Psoas muscle (tissue), 8 donors: ENCODE data around the gene SLTM. TPM values are rescaled to one million over a fixed set of nuclear protein-coding genes. Genes with fewer than 3 reads are reported as not detected.

Source experiments
- ATAC-seq, 4 donors: fragments of 200-7000 bp; cut with Tn5 transposase; one replicate each; pipeline ENCODE4 v1.9.1; 2020; ENCODE audit warnings: moderate library complexity in 3 of 4, mild to moderate bottlenecking in 2 of 4
- DNase-seq, 2 donors: peaks; one replicate each; pipeline ENCODE4 v3.0.0-alpha.2; 2020
- H3K27ac ChIP-seq: fragments of 200-600 bp; one replicate; pipeline ENCODE4 v1.8.0; 2022
- H3K27me3 ChIP-seq, 3 donors: fragments of 200-600 bp in 1 of 3; one replicate each; pipeline versions ENCODE4 v1.6.1 to v1.8.0; 2013 to 2022; ENCODE audit warnings: low read length in 2 of 3, mild to moderate bottlenecking in 2 of 3, moderate library complexity in 1 of 3; ENCODE audit not compliant: insufficient read depth in 3 of 3
- H3K36me3 ChIP-seq, 2 donors: fragments of 200-600 bp in 1 of 2; one replicate each; pipeline versions ENCODE4 v1.6.1 to v1.8.0; 2013 to 2022; ENCODE audit warnings: low read depth in 1 of 2, mild to moderate bottlenecking in 1 of 2, moderate library complexity in 1 of 2; ENCODE audit not compliant: insufficient read depth in 1 of 2
- H3K4me1 ChIP-seq: fragments of 200-600 bp; one replicate; pipeline ENCODE4 v1.8.0; 2022
- H3K4me3 ChIP-seq: fragments of 200-600 bp; one replicate; pipeline ENCODE4 v1.8.0; 2022; ENCODE audit warnings: mild to moderate bottlenecking
- H3K9me3 ChIP-seq: fragments of 200-600 bp; one replicate; pipeline ENCODE4 v1.8.0; 2022
- WGBS, 3 donors: extraction: QIAGEN DNeasy Blood & Tissue Kit; methylation state at CpG; one replicate each; pipeline versions ENCODE4 v1.1.6 to v1.1.7; 2013; 5-methylcytosine and 5-hydroxymethylcytosine counted together
- intact Hi-C, 2 donors: fragments of 100-400 bp; cut with DNase I; formaldehyde crosslinking; loops; one replicate each; pipeline versions ENCODE4 v1.11.0 to v1.14.2; 2022
- polyA plus RNA-seq, 3 donors: library from polyadenylated mRNA; stranded (reverse); fragments of 200-250 nt; gene quantifications; one replicate each; pipeline ENCODE4 v1.2.3, GENCODE V29; 2013
- total RNA-seq, 4 donors: library from RNA; stranded (reverse); fragmentation: NEBNext Ultra II Directional in 2 of 4; extraction: Animal tissue kit (Norgen Biotek cat#: 25700) in 2 of 4; gene quantifications; one replicate each; pipeline versions ENCODE4 v1.2.1 to v1.2.4, GENCODE V29; 2021 to 2023
- TF ChIP-seq, protein P1 (sequence below): fragments of 200-600 bp; IDR thresholded peaks from one replicate; pipeline ENCODE4 v1.8.0; 2022; ENCODE audit warnings: antibody characterized with exemption
- donor health status: healthy with polysubstance abuse.
- donor health status: DM: no; HTN: no; CAD: no; lungs with moderate emphysema.
- donor health status: Bipolar disorder and iron deficiency.
- donor health status: healthy.
- donor health status: DM: yes; HTN: yes; CAD: no.
- donor health status: DM: no; HTN: no; CAD: no.
- donor health status: DM: no; HTN: no; CAD: no.
- donor health status: DM: yes; HTN: yes; CAD: no.

SLTM gene
- total and polyA plus RNA-seq, 7 donors, result 32.6 to 67.4 (median 42.9) TPM

DNA sequence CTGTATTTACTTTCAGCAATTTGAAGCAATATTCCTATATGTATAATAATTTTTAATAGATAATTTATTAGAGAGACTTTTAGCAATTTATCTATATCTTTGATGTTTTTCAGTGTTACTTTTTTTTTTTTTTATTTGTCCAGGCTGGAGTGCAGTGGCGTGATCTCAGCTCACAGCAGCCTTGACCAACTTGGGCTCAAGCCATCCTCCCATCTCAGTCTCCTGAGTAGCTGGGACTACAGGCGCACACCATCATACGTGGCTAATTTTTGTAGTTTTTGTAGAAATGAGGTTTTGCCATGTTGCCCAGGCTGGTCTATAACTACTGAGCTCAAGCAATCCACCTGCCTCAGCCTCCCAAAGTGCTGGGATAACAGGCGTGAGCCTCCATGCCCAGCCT is 25.3 kb upstream of the SLTM start:
- Histone ChIP-seq H3K9me3 (no peaks in the 10 kb centered on the region), H3K27ac (no peak overlapping the region), H3K4me3 (no peak overlapping the region), H3K27me3 (no peaks in the 10 kb centered on the region), H3K4me1 (no peaks in the 10 kb centered on the region), H3K36me3 (no peaks in the 10 kb centered on the region)
- DNase-seq (no peak), ATAC-seq (no peak)
- TF ChIP-seq, protein P1, sequence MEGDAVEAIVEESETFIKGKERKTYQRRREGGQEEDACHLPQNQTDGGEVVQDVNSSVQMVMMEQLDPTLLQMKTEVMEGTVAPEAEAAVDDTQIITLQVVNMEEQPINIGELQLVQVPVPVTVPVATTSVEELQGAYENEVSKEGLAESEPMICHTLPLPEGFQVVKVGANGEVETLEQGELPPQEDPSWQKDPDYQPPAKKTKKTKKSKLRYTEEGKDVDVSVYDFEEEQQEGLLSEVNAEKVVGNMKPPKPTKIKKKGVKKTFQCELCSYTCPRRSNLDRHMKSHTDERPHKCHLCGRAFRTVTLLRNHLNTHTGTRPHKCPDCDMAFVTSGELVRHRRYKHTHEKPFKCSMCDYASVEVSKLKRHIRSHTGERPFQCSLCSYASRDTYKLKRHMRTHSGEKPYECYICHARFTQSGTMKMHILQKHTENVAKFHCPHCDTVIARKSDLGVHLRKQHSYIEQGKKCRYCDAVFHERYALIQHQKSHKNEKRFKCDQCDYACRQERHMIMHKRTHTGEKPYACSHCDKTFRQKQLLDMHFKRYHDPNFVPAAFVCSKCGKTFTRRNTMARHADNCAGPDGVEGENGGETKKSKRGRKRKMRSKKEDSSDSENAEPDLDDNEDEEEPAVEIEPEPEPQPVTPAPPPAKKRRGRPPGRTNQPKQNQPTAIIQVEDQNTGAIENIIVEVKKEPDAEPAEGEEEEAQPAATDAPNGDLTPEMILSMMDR, result no peak
- 82 to 93% (median 91%) methylated on average over 4 of the region's 4 CpGs for WGBS, 3 donors
- intact Hi-C loops, result no loop called here

DNA sequence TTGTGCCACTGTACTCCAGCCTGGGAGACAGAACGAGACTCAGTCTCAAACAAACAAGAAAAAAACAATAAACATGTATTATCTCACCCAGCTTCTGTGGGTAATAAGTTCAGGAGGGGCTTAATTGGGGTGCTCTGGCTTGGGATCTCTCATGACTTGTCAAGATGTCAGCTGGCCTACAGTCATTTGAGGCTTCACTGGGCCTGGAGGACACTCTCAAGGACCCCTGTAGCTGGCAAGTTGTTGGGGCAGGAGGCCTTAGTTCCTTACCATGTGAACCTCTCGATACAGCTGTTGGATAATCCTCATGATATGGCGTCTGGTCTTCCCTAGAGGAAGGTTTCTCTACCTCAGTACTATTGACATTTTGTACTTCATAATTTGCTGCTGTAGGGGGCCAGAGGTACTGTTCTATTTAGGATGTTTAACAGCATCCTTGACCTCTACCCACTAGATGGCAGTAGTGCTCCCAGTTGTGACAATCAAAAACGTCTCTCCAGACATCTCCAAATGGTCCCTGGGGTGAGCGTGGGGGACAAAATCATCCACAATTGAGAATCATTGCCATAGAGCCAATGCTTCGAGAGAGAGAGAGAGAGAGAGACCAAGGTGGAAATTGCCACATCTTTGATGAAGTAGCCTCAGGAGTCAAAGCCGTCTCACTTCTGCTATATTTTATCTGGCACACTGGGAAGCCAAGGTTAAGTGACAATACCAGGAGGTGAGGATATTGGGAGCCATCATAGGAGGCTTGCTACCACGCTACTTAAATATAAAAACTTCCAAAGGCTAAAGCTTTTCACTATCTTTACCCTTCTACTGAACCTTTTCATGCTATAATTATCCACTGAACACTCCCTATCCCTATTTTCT is 23.9 kb upstream of the SLTM start:
- H3K4me3 ChIP-seq, result no peak overlapping the region
- no peak for DNase-seq
- H3K36me3 ChIP-seq, result no peaks in the 10 kb centered on the region
- peak in 3 of 4 donors; percentile 49 to 82 (median 74) for ATAC-seq
- TF ChIP-seq, protein P1, result peak; percentile 67
- 28 to 33% (median 28%) methylated on average over 8 of the region's 8 CpGs for WGBS, 3 donors
- no peaks in the 10 kb centered on the region for H3K27me3 ChIP-seq
- no peak overlapping the region for H3K27ac ChIP-seq
- H3K4me1 ChIP-seq, result no peaks in the 10 kb centered on the region
- intact Hi-C loops, result no loop called here
- H3K9me3 ChIP-seq, result no peaks in the 10 kb centered on the region

DNA sequence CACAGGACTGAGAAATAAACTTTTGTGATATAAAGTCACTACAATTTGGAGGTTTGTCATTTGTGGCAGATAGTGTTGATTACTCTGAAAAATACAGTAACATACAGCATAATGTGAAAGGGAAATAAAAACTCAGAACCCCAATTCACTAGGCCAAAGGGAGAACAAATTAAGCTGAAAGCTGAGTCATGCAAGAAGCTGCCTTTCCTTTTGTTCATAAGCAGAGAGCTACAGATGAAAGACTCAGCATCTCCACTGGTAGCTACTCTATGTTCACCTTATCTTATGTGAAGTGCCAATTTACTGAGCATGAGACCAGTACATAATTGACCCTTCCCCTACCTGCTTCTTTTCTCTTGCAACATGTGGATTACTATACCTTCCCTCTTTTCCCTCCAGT is 19.3 kb upstream of the SLTM start:
- ATAC-seq, result no peak
- no peak for DNase-seq
- H3K4me3 ChIP-seq, result no peak overlapping the region
- TF ChIP-seq, protein P1, result no peak
- H3K4me1 ChIP-seq, result no peaks in the 10 kb centered on the region
- H3K9me3 ChIP-seq, result no peaks in the 10 kb centered on the region
- H3K36me3 ChIP-seq, result no peaks in the 10 kb centered on the region
- intact Hi-C loops, result no loop called here
- H3K27ac ChIP-seq, result no peak overlapping the region
- H3K27me3 ChIP-seq, result no peaks in the 10 kb centered on the region

DNA sequence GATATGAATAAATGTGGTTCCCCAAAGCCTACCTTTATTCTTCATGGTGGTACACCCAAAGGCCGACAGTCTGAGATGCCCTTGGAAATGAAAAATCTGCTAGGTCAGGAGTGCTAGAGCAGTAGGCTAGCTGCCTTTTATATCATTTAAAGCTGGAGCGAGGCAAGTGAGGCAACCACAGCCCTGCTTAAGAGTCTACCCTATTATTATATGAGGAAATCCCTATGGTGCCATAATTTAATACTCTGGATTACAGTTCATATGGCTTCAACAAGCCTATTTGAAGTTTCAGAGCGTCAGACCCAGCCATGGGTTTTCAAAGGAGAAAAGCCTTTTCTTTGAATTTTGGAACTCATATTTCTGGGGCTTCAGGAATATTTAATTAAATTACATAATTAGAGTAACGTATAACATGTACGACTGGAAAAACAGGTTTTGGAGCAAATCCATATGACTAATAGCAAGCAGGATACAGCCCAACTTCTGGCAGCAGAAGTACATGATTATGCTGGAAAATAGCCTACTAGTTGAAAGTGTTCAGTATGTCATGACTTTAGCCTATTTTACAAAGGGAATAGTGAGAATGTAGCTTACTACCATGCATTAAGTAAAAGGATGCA is 18.0 kb upstream of the SLTM start:
- Histone ChIP-seq H3K27me3 (no peaks in the 10 kb centered on the region), H3K4me3 (no peak overlapping the region), H3K9me3 (no peaks in the 10 kb centered on the region), H3K27ac (no peak overlapping the region), H3K36me3 (no peaks in the 10 kb centered on the region), H3K4me1 (no peaks in the 10 kb centered on the region)
- DNase-seq (no peak), ATAC-seq (no peak)
- intact Hi-C loops, result no loop called here
- WGBS, 3 donors, result 61 to 65% (median 63%) methylated on average over 5 of the region's 5 CpGs
- TF ChIP-seq, protein P1, result no peak
